NCI-H1092 treated with DMSO at 0.1 percent for 48 hours (cell line): Measurements from ENCODE around the gene WNT10A.
A peak's percentile ranks its signal among the peaks of the same experiment; 100 is the strongest.
"Not testable (repeated sequence)": the region's sequence is repeated elsewhere in the genome, so short reads cannot be mapped to it uniquely, and the experiment has no call there.

Experiments
- DNase-seq: peaks from one replicate; lab custom pipeline; 2025; lab: John Stamatoyannopoulos, UW

The WNT10A gene

GRCh38 chr2:218893349-218894150, 12.9 kb downstream of the WNT10A start:
- DNase-seq: no peak

- DNase-seq: no peak
Measured at GRCh38 chr2:218894151-218894879, 13.7 kb downstream of the WNT10A start.

GRCh38 chr2:218894880-218895157, 14.2 kb downstream of the WNT10A start:
- no peak for DNase-seq

- DNase-seq: no peak
Measured at GRCh38 chr2:218895326-218895725, 14.7 kb downstream of the WNT10A start.

GRCh38 chr2:218895759-218896500, 15.3 kb downstream of the WNT10A start:
- DNase-seq: no peak

GRCh38 chr2:218896501-218897393, 16.1 kb downstream of the WNT10A start:
- peak; percentile 16 for DNase-seq

GRCh38 chr2:218897394-218898108, 16.9 kb downstream of the WNT10A start:
- DNase-seq: no peak

- no peak for DNase-seq
Measured at GRCh38 chr2:218898109-218898878, 17.6 kb downstream of the WNT10A start.

GRCh38 chr2:218899147-218899546, 18.5 kb downstream of the WNT10A start:
- no peak for DNase-seq

- no peak for DNase-seq
Measured at GRCh38 chr2:218902427-218902826, 21.8 kb downstream of the WNT10A start.

- DNase-seq: no peak
Measured at GRCh38 chr2:218904176-218904575, 23.5 kb downstream of the WNT10A start.

- peak; percentile 91 for DNase-seq
Measured at GRCh38 chr2:218908721-218909619, 28.3 kb downstream of the WNT10A start.

GRCh38 chr2:218910741-218911140, 30.1 kb downstream of the WNT10A start:
- no peak for DNase-seq

GRCh38 chr2:218920504-218920903, 39.9 kb downstream of the WNT10A start:
- DNase-seq: no peak

GRCh38 chr2:218924757-218925156, 44.1 kb downstream of the WNT10A start:
- DNase-seq: no peak

- DNase-seq: no peak
Measured at GRCh38 chr2:218925434-218925833, 44.8 kb downstream of the WNT10A start.

GRCh38 chr2:218927422-218927821, 46.8 kb downstream of the WNT10A start:
- DNase-seq: no peak

GRCh38 chr2:218927876-218928275, 47.2 kb downstream of the WNT10A start:
- no peak for DNase-seq

GRCh38 chr2:218930488-218930887, 49.8 kb downstream of the WNT10A start:
- not testable (repeated sequence) for DNase-seq
